HepG2 (cell line): ENCODE measurements around the gene TMED6. TPM values are rescaled to one million over a fixed set of nuclear protein-coding genes. Genes with fewer than 3 reads are reported as not detected.

Source experiments
- KLF15 ChIP-seq: sonication (generic); formaldehyde crosslinking; IDR thresholded peaks from 2 replicates; pipeline ENCODE4 v1.8.1; 2023; ENCODE audit warnings: borderline replicate concordance, mild to moderate bottlenecking, inconsistent platforms, missing genetic modification reagents, mixed read lengths
- MXD4 ChIP-seq: IDR thresholded peaks from 2 replicates; pipeline ENCODE4 v1.6.1; 2016; ENCODE audit warnings: mild to moderate bottlenecking, missing biosample characterization, missing genetic modification reagents
- NFKBIZ ChIP-seq: IDR thresholded peaks from 2 replicates; pipeline ENCODE4 v1.6.1; 2018; ENCODE audit warnings: missing genetic modification reagents, missing compliant biosample characterization
- SATB2 ChIP-seq: sonication (generic); formaldehyde crosslinking; IDR thresholded peaks from 2 replicates; pipeline ENCODE4 v1.5.0; 2020; ENCODE audit warnings: missing genetic modification reagents
- SRSF9 ChIP-seq: fragments of 200-400 bp; formaldehyde crosslinking; IDR thresholded peaks from 2 replicates; pipeline ENCODE4 v1.6.1; 2018; ENCODE audit warnings: borderline replicate concordance, mild to moderate bottlenecking, low read depth, low read length; ENCODE audit not compliant: insufficient read depth, poor library complexity, severe bottlenecking
- TFDP1 ChIP-seq: IDR thresholded peaks from 2 replicates; pipeline ENCODE4 v1.6.1; 2016; ENCODE audit warnings: missing compliant biosample characterization, missing genetic modification reagents, borderline replicate concordance
- ZBTB37 ChIP-seq: sonication (generic); formaldehyde crosslinking; IDR thresholded peaks from 2 replicates; pipeline ENCODE4 v1.4.0; 2020; ENCODE audit warnings: mild to moderate bottlenecking, missing genetic modification reagents
- ZBTB40 ChIP-seq, 2 experiments: fragments of 450-650 bp in 1 of 2; sonication (generic) in 1 of 2; formaldehyde crosslinking in 1 of 2; IDR thresholded peaks; 2 replicates each; pipeline versions ENCODE4 v1.6.1 to v1.8.0; 2016 to 2022; ENCODE audit warnings: antibody characterized with exemption in 1 of 2, mild to moderate bottlenecking in 1 of 2, missing genetic modification reagents in 1 of 2
- ZBTB8A ChIP-seq: sonication (generic); formaldehyde crosslinking; IDR thresholded peaks from 2 replicates; pipeline ENCODE4 v1.4.0; 2020; ENCODE audit warnings: mild to moderate bottlenecking, low read depth, missing genetic modification reagents, borderline replicate concordance
- ZFYVE20 ChIP-seq: sonication (generic); formaldehyde crosslinking; IDR thresholded peaks from 2 replicates; pipeline ENCODE4 v1.8.0; 2023; ENCODE audit warnings: low read depth, mild to moderate bottlenecking, moderate library complexity, missing genetic modification reagents, borderline replicate concordance
- ZNF33B ChIP-seq: sonication (generic); formaldehyde crosslinking; IDR thresholded peaks from 2 replicates; pipeline ENCODE4 v1.5.1; 2020; ENCODE audit warnings: mild to moderate bottlenecking, missing genetic modification reagents
- ZNF460 ChIP-seq: sonication (generic); formaldehyde crosslinking; IDR thresholded peaks from 2 replicates; pipeline ENCODE4 v1.5.1; 2020; ENCODE audit warnings: missing genetic modification reagents, mild to moderate bottlenecking, borderline replicate concordance
- ZNF781 ChIP-seq: sonication (generic); formaldehyde crosslinking; IDR thresholded peaks from 2 replicates; pipeline ENCODE4 v1.5.1; 2020; ENCODE audit warnings: borderline replicate concordance, mild to moderate bottlenecking, missing genetic modification reagents; ENCODE audit errors: not compliant biosample characterization
- ZNF790 ChIP-seq: sonication (generic); formaldehyde crosslinking; IDR thresholded peaks from 2 replicates; pipeline ENCODE4 v1.8.0; 2022; ENCODE audit warnings: missing genetic modification reagents, mild to moderate bottlenecking, borderline replicate concordance
- ZSCAN30 ChIP-seq: sonication (generic); formaldehyde crosslinking; IDR thresholded peaks from 2 replicates; pipeline ENCODE4 v1.5.0; 2020; ENCODE audit warnings: mild to moderate bottlenecking, missing genetic modification reagents
- polyA plus RNA-seq, 8 experiments: library from polyadenylated mRNA; depleted of rRNA in 3 of 8; stranded (reverse) in 7 of 8; unstranded in 1 of 8; fragments of >200 nt; fragmentation: Illumina TruSeq in 4 of 8; extraction: Trizol in 4 of 8; gene quantifications; 2 replicates each; pipeline versions ENCODE4 v1.2.1 to v1.2.3, GENCODE V29; 2011 to 2016; ENCODE audit warnings: low read depth in 4 of 8, missing spikeins in 1 of 8, mixed read lengths in 1 of 8; ENCODE audit not compliant: insufficient read depth in 1 of 8
- total RNA-seq, 5 experiments: library from RNA; depleted of rRNA; stranded (reverse); fragments of >200 nt; fragmentation: Illumina TruSeq; extraction: Trizol; gene quantifications; 2 replicates each; pipeline ENCODE4 v1.2.3, GENCODE V29; 2016; ENCODE audit warnings: low read depth in 1 of 5

Gene TMED6
- total and polyA plus RNA-seq, 2 of the 13 experiments (the other 11 are each of a cell fraction or from before 2014, with no cell fraction given): 9.8 to 14.4 TPM

- no peak for TF ChIP-seq ZBTB8A (CRISPR knock-in tag)
- peak; percentile 59 for TF ChIP-seq ZNF33B (CRISPR knock-in tag)
- TF ChIP-seq SRSF9: no peak
- peak; percentile 43; the same call in 1 of the 2 replicates for TF ChIP-seq NFKBIZ
- no peak for TF ChIP-seq ZNF781 (CRISPR knock-in tag)
- TF ChIP-seq ZNF460: no peak; the same call in 1 of the 2 replicates
- no peak for TF ChIP-seq KLF15 (CRISPR knock-in tag)
- peak; percentile 92; the same call in 1 of the 2 replicates for TF ChIP-seq SATB2 (CRISPR knock-in tag)
- no peak; the same call in 1 of the 2 replicates for TF ChIP-seq ZBTB37 (CRISPR knock-in tag)
- 0 out of 2 replicates have a peak, but pooled peaks have one; percentile 84 for TF ChIP-seq ZSCAN30
- peak; percentile 89 for TF ChIP-seq ZBTB40 (IDR thresholded peaks at IDR 0.05)
- TF ChIP-seq ZBTB40 (CRISPR knock-in tag; IDR thresholded peaks at IDR 0.05): peak; percentile 67; the same call in 1 of the 2 replicates
- TF ChIP-seq TFDP1 (CRISPR knock-in tag): peak; percentile 76; the same call in 1 of the 2 replicates
- peak; percentile 98 for TF ChIP-seq MXD4 (CRISPR knock-in tag)
- TF ChIP-seq ZNF790 (CRISPR knock-in tag): no peak
- TF ChIP-seq ZFYVE20: no peak
Measured at GRCh38 chr16:69339289-69340094, 12.1 kb downstream of the TMED6 start, which contains the start of the genes COG8 and NIP7 (continued).
